Astrocyte of the spinal cord (primary cell): ENCODE results near the gene CXCR6.

Experiments used
- DNase-seq: peaks from one replicate; pipeline ENCODE4 v3.0.0; 2011; ENCODE audit warnings: low read depth, low spot score
- H3K4me3 ChIP-seq: 2 replicates; pipeline ENCODE4 v1.5.1; 2011; ENCODE audit warnings: low read depth, mild to moderate bottlenecking, low read length, moderate library complexity
- CTCF ChIP-seq: IDR thresholded peaks from 2 replicates; pipeline ENCODE4 v1.5.1; 2012; ENCODE audit warnings: low read depth, mild to moderate bottlenecking, low read length, inconsistent platforms
- in situ Hi-C: cut with HindIII; loops from 2 replicates; pipeline ENCODE4 v1.10.0; 2017; ENCODE audit warnings: low sequenced_read_pairs

The CXCR6 gene

DNA sequence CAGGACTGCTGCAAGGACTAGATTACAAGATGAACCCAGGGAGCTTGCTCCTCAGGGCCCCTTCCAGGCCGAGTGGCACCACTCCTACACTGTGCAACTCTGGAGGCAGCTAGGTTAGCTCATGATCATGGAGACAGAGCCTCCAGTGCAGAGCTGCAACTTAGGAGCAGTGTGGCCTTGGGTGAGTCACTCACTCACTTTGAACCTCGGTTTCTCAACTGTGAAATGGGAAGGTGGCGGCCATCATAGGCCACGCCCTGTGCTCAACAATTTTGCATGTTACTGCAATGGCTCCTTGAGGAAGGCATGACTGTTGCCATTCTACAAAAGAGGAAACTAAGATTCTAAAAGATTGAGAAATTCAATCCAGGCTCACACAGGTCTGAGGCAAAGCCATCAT is 11.2 kb upstream of the CXCR6 start:
- DNase-seq = no peak
- TF ChIP-seq CTCF = no peak
- in situ Hi-C loops = no loop called here
- H3K4me3 ChIP-seq = no peak overlapping the region

DNA sequence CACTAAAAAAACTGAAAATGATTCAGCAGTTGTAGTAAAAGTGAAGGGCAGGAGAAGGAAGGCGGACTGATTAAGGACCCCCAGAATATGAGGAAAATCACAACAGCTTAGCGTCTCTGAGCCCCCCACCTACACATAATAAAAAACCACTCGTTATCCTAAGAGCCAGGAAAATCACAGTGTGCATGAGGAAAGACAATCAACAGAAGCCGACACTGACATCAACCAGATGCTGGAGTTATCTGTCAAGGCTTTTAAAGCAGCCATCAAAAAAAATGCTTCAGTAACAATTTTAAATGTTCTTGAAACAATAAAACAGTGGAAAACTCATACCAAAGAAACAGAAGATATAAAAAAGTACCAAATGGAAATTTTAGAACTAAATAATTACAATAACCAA is 9.7 kb upstream of the CXCR6 start:
- TF ChIP-seq CTCF = no peak
- in situ Hi-C loops = no loop called here
- DNase-seq = no peak
- H3K4me3 ChIP-seq = no peak overlapping the region

DNA sequence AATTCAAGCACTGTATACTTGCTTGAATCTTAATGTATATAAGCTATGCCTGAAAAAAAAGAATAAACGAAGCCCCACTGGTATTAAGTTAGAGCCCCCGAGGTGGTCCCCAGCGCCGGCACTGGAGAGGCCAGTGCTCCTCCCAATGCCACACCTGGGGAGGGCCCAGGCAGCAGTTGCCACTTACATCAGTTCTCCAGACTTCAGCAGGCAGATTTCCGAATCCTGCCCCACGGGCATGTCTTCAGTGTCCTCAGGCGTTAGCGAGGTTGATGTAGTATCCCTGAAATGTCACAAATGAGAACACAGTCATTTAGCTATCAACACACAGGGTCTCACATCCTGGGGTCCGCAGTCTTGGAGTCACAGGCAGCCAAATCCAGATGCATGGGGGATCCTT is 7.0 kb upstream of the CXCR6 start:
- no peak for TF ChIP-seq CTCF
- no peak for DNase-seq
- H3K4me3 ChIP-seq = no peak overlapping the region
- in situ Hi-C loops = no loop called here

- no peak for TF ChIP-seq CTCF
- DNase-seq = no peak
- no peak overlapping the region for H3K4me3 ChIP-seq
- in situ Hi-C loops = no loop called here
These were observed 5.8 kb upstream of the CXCR6 start for GRCh38 chr3:45937206-45938042.

DNA sequence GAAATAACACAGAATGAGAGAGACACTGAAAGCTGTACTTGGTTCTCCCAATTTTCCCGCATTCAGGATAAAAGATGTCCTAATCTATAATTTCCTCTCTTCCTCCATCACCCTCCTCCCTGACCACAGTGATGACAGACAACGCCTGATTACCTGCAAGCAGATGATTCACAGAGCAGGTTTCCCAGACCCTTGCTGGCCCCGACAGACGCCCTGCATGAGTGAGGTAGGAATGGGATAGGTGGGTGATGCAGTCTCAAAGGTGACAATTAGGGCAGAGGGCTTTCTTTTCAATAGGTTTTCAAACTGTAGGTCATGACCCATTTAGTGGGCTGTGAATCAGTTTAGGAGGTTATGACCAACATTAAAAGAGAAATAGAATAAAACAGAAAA is 5.2 kb upstream of the CXCR6 start:
- TF ChIP-seq CTCF = no peak
- DNase-seq = no peak
- in situ Hi-C loops = no loop called here
- H3K4me3 ChIP-seq = no peak overlapping the region

DNA sequence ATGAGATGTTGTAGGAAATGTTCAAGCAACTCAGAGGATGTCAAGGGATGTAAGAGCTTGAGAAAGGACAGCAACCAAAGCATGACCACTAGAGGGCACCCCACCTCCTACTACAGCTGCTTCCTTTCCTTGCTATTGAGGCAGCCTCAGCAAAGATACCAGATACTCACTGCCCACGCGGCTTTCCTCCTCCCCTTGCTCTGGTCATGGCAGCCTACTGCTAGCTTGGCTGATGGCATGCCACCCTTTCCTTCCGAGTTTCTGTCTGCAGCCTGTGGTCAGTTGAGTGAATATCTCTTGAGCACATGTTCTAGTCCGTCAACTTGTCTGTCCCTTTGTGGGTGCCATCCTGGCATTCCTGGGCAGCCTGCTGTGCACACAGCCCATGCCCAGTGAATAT is 4.4 kb upstream of the CXCR6 start:
- H3K4me3 ChIP-seq = no peak overlapping the region
- in situ Hi-C loops = no loop called here
- DNase-seq = peak; percentile 89
- peak; percentile 89 for TF ChIP-seq CTCF
